Measurements from ENCODE around the gene VGLL4. TPM values are rescaled to one million over a fixed set of nuclear protein-coding genes. Genes with fewer than 3 reads are reported as not detected.

The VGLL4 gene
- total RNA-seq, 1 experiment from 2014 or later = 43.0 TPM

DNA sequence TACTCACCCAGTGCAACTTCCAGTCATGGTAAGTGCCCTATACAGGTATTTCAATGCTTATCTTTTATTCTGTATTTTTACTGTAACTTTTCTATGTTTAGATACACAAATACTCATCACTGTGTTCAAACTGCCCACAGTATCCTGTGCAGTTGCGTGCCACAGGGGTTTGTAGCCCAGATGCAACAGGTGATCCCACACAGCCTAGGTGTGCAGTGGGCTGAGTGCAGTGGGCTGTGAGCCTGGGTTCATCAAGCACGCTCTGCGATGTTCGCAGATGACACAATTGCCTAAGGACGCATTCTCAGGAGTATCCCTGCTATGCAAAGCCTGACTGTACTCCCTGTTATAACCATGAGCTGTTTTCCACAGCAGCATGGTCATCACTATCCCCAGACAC, 36.2 kb upstream of the VGLL4 start (continued):
- TF ChIP-seq, protein P1, sequence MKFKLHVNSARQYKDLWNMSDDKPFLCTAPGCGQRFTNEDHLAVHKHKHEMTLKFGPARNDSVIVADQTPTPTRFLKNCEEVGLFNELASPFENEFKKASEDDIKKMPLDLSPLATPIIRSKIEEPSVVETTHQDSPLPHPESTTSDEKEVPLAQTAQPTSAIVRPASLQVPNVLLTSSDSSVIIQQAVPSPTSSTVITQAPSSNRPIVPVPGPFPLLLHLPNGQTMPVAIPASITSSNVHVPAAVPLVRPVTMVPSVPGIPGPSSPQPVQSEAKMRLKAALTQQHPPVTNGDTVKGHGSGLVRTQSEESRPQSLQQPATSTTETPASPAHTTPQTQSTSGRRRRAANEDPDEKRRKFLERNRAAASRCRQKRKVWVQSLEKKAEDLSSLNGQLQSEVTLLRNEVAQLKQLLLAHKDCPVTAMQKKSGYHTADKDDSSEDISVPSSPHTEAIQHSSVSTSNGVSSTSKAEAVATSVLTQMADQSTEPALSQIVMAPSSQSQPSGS (CRISPR knock-in tag; IDR thresholded peaks at IDR 0.05; ENCODE audit: borderline replicate concordance, low read depth) = no peak
- TF ChIP-seq NR3C1 (CRISPR knock-in tag; conservative IDR thresholded peaks at IDR 0.05; ENCODE audit: low read depth) = no peak

DNA sequence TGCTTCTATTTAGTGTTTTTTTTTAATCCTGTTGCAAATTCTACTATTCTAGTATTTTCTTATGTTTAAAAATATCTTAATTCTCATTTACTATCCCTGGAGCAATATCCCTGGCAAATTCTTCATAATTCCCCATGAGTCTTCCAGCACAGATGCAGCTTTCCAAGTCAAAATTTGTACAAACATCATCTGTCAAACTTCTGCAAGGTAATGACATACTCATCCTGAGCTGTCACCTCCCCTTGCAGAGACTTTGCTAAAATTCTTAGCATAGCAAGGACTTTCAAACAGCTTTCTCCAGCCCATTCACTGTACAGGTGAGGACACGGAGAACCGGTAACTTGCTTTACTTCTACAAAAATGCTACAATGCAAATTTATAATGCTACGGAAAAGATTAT, 28.6 kb upstream of the VGLL4 start:
- H3K27me3 Mint-ChIP-seq (ENCODE audit: low read depth) = no peaks in the 10 kb centered on the region
- H3K27ac Mint-ChIP-seq = no peak overlapping the region
- no peaks in the 10 kb centered on the region for H3K9me3 Mint-ChIP-seq
- DNase-seq (ENCODE audit: low spot score) (no peak), ATAC-seq (no peak)
- TF ChIP-seq, protein P2, sequence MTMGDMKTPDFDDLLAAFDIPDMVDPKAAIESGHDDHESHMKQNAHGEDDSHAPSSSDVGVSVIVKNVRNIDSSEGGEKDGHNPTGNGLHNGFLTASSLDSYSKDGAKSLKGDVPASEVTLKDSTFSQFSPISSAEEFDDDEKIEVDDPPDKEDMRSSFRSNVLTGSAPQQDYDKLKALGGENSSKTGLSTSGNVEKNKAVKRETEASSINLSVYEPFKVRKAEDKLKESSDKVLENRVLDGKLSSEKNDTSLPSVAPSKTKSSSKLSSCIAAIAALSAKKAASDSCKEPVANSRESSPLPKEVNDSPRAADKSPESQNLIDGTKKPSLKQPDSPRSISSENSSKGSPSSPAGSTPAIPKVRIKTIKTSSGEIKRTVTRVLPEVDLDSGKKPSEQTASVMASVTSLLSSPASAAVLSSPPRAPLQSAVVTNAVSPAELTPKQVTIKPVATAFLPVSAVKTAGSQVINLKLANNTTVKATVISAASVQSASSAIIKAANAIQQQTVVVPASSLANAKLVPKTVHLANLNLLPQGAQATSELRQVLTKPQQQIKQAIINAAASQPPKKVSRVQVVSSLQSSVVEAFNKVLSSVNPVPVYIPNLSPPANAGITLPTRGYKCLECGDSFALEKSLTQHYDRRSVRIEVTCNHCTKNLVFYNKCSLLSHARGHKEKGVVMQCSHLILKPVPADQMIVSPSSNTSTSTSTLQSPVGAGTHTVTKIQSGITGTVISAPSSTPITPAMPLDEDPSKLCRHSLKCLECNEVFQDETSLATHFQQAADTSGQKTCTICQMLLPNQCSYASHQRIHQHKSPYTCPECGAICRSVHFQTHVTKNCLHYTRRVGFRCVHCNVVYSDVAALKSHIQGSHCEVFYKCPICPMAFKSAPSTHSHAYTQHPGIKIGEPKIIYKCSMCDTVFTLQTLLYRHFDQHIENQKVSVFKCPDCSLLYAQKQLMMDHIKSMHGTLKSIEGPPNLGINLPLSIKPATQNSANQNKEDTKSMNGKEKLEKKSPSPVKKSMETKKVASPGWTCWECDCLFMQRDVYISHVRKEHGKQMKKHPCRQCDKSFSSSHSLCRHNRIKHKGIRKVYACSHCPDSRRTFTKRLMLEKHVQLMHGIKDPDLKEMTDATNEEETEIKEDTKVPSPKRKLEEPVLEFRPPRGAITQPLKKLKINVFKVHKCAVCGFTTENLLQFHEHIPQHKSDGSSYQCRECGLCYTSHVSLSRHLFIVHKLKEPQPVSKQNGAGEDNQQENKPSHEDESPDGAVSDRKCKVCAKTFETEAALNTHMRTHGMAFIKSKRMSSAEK (CRISPR knock-in tag; IDR thresholded peaks at IDR 0.05; ENCODE audit: borderline replicate concordance) = no peak
- ChIA-PET CTCF (interaction anchor here (1.8 kb wide), 1 partner anchor 10 kb away, joined by 9 read pairs; no protein-coding TSS in a partner anchor), POLR2A (no interaction called here)
- no peak overlapping the region for H3K4me3 Mint-ChIP-seq
- no peaks in the 10 kb centered on the region for H3K36me3 Mint-ChIP-seq
- H3K4me1 Mint-ChIP-seq = peaks cover 16% of the 10 kb centered on the region

DNA sequence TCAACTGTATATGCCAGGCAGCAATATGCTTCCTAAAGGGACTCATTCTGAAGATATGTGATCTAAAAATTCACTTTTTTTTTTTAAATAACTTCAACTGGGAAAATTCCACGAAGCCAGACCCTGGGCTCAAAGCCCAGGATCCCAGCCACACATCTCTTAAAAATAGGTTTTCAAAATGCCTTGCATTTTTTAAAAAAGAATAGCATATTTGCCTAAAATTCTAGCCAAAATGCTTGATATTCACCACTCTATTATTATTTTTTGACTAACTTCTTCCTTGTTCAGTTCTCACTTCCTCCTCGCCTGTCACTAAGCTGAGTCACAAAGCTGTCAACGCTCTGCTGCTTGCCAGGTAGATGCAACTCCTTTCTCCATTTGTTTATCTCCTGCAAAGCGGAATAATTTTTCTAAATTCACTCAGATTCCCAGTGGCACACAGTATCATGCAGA, 28.0 kb upstream of the VGLL4 start:
- no peak for DNase-seq (ENCODE audit: low spot score)
- Mint-ChIP-seq H3K9me3 (no peaks in the 10 kb centered on the region), H3K27me3 (ENCODE audit: low read depth) (no peaks in the 10 kb centered on the region), H3K27ac (no peak overlapping the region), H3K36me3 (no peaks in the 10 kb centered on the region), H3K4me1 (peaks cover 16% of the 10 kb centered on the region), H3K4me3 (no peak overlapping the region)
- TF ChIP-seq, protein P1 (CRISPR knock-in tag; IDR thresholded peaks at IDR 0.05; ENCODE audit: borderline replicate concordance, low read depth) = no peak
- no peak for TF ChIP-seq TCF7 (CRISPR knock-in tag; IDR thresholded peaks at IDR 0.05; ENCODE audit: low read depth)
- TF ChIP-seq, protein P3, sequence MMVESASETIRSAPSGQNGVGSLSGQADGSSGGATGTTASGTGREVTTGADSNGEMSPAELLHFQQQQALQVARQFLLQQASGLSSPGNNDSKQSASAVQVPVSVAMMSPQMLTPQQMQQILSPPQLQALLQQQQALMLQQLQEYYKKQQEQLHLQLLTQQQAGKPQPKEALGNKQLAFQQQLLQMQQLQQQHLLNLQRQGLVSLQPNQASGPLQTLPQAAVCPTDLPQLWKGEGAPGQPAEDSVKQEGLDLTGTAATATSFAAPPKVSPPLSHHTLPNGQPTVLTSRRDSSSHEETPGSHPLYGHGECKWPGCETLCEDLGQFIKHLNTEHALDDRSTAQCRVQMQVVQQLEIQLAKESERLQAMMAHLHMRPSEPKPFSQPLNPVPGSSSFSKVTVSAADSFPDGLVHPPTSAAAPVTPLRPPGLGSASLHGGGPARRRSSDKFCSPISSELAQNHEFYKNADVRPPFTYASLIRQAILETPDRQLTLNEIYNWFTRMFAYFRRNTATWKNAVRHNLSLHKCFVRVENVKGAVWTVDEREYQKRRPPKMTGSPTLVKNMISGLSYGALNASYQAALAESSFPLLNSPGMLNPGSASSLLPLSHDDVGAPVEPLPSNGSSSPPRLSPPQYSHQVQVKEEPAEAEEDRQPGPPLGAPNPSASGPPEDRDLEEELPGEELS (CRISPR knock-in tag; IDR thresholded peaks at IDR 0.05) = no peak
- TF ChIP-seq CREB1 (CRISPR knock-in tag; IDR thresholded peaks at IDR 0.05) = no peak
- no peak for TF ChIP-seq HMGA2 (CRISPR knock-in tag; IDR thresholded peaks at IDR 0.05)
- TF ChIP-seq, protein P4, sequence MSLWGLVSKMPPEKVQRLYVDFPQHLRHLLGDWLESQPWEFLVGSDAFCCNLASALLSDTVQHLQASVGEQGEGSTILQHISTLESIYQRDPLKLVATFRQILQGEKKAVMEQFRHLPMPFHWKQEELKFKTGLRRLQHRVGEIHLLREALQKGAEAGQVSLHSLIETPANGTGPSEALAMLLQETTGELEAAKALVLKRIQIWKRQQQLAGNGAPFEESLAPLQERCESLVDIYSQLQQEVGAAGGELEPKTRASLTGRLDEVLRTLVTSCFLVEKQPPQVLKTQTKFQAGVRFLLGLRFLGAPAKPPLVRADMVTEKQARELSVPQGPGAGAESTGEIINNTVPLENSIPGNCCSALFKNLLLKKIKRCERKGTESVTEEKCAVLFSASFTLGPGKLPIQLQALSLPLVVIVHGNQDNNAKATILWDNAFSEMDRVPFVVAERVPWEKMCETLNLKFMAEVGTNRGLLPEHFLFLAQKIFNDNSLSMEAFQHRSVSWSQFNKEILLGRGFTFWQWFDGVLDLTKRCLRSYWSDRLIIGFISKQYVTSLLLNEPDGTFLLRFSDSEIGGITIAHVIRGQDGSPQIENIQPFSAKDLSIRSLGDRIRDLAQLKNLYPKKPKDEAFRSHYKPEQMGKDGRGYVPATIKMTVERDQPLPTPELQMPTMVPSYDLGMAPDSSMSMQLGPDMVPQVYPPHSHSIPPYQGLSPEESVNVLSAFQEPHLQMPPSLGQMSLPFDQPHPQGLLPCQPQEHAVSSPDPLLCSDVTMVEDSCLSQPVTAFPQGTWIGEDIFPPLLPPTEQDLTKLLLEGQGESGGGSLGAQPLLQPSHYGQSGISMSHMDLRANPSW (CRISPR knock-in tag; conservative IDR thresholded peaks at IDR 0.05; ENCODE audit: low read depth) = no peak
- TF ChIP-seq ZNF121 (CRISPR knock-in tag; IDR thresholded peaks at IDR 0.05) = no peak
- no peak for TF ChIP-seq GRHL2 (CRISPR knock-in tag; IDR thresholded peaks at IDR 0.05; ENCODE audit: insufficient replicate concordance, severe bottlenecking)
- no peak for TF ChIP-seq EMX1 (CRISPR knock-in tag; IDR thresholded peaks at IDR 0.05)
- no peak for TF ChIP-seq NR3C1 (CRISPR knock-in tag; conservative IDR thresholded peaks at IDR 0.05; ENCODE audit: low read depth)
- CTCF ChIA-PET = interaction anchor here (1.8 kb wide), 1 partner anchor 9 kb away, joined by 9 read pairs; no protein-coding TSS in a partner anchor
- POLR2A ChIA-PET = interaction anchor here (0.6 kb wide), 1 partner anchor 1746 kb away, joined by 5 read pairs; no protein-coding TSS in a partner anchor
- no peak for ATAC-seq

All from WTC11 (cell line).